ENCODE data around the gene SCNN1A.

GRCh38 chr12:6362403-6362802, 13.0 kb downstream of the SCNN1A start:
- TF ChIP-seq ZNF274 (IDR thresholded peaks at IDR 0.05; ENCODE audit: low read depth, low read length) (no peak), YY1 (IDR thresholded peaks at IDR 0.05; ENCODE audit: insufficient read depth, insufficient read length) (no peak)

Data from NT2/D1 (cell line).